DMS153 treated with DMSO at 0.1 percent for 48 hours (cell line): ENCODE results near the gene RBX1.
"Not testable (repeated sequence)": the region's sequence is repeated elsewhere in the genome, so short reads cannot be mapped to it uniquely, and the experiment has no call there.

Experiments
- DNase-seq: peaks from one replicate; lab custom pipeline; 2025; ENCODE audit not compliant: unreplicated experiment; lab: John Stamatoyannopoulos, UW

The RBX1 gene

GRCh38 chr22:40950962-40951794 is at the start of gene RBX1:
TSS of gene RBX1 (plus strand) at chr22:40951378. CDS start at chr22:40951399, 21 bp downstream.
- peak; percentile 95 for DNase-seq

- DNase-seq, result no peak
Measured at GRCh38 chr22:40904101-40904500, 47.1 kb upstream of the RBX1 start.

GRCh38 chr22:40908895-40909294 is 42.3 kb upstream of the RBX1 start:
- DNase-seq, result no peak

GRCh38 chr22:40911772-40912171 is 39.4 kb upstream of the RBX1 start:
- DNase-seq, result no peak

- not testable (repeated sequence) for DNase-seq
Measured at GRCh38 chr22:40912987-40913386, 38.2 kb upstream of the RBX1 start.

- DNase-seq, result no peak
Measured at GRCh38 chr22:40919446-40919845, 31.7 kb upstream of the RBX1 start.

- no peak for DNase-seq
Measured at GRCh38 chr22:40920526-40920925, 30.7 kb upstream of the RBX1 start.

- DNase-seq, result peak; percentile 22
Measured at GRCh38 chr22:40922484-40923303, 28.5 kb upstream of the RBX1 start.

- no peak for DNase-seq
Measured at GRCh38 chr22:40928657-40929056, 22.5 kb upstream of the RBX1 start.

GRCh38 chr22:40932396-40932795 is 18.8 kb upstream of the RBX1 start:
- DNase-seq, result no peak

GRCh38 chr22:40939202-40939601 is 12.0 kb upstream of the RBX1 start:
- DNase-seq, result no peak

- no peak for DNase-seq
Measured at GRCh38 chr22:40951795-40952605, 822 bp downstream of the RBX1 start.

GRCh38 chr22:40953471-40953870 is 2.3 kb downstream of the RBX1 start:
- DNase-seq, result no peak

- DNase-seq, result no peak
Measured at GRCh38 chr22:40954113-40954512, 2.9 kb downstream of the RBX1 start.

GRCh38 chr22:40955571-40955970 is 4.4 kb downstream of the RBX1 start:
- no peak for DNase-seq

- DNase-seq, result no peak
Measured at GRCh38 chr22:40957601-40958000, 6.4 kb downstream of the RBX1 start.

GRCh38 chr22:40958299-40958698 is 7.1 kb downstream of the RBX1 start:
- DNase-seq, result no peak

GRCh38 chr22:40960145-40960544 is 9.0 kb downstream of the RBX1 start:
- DNase-seq, result no peak

GRCh38 chr22:40965936-40966725 is 15.0 kb downstream of the RBX1 start:
- DNase-seq, result no peak

- no peak for DNase-seq
Measured at GRCh38 chr22:40966726-40967085, 15.5 kb downstream of the RBX1 start.
